COLO668 (cell line): ENCODE results near the gene CD69.

Experiments
- DNase-seq: peaks from one replicate; lab custom pipeline; 2025; ENCODE audit not compliant: unreplicated experiment; lab: John Stamatoyannopoulos, UW

Gene CD69

DNA sequence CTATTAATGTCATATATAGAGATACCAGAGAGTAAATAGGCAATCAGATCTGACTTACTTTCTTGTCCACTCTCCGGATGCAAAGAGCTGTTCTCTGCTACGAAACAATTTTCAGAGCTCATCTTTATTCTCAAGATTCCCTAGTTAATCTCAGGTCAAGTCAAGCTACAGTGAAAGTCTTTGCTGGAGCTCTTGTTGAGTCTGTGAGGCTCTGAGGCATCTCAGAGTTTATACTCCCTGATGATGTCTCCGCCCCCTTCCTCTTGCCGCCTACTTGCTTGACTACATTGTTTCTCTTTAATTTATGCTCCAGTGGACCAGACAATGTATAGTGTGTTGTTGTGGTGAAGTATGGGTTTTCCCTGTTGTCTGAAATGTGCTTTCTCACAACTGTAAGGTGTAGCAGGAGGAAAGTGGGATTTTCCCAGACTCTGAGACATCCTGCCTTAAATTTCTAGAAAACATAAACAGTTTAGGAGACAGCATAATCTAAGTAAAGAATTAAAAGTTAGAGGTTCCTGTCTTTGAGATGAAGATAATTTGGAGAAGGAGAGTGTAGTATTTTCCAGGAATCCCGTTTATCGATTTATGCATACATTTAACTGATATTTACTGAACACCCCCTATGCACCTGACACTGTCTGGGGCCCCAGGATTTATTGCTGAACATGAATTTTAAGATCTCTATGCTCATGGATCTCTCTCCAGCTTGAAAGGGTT is at the start of gene CD69:
CD69 (minus strand) TSS at position 203 of the 720 bp plus-strand sequence; CDS start at position 122, 81 bp downstream.
- no peak for DNase-seq

GRCh38 chr12:9809866-9810265 is 49.2 kb upstream of the CD69 start:
- DNase-seq = no peak

DNA sequence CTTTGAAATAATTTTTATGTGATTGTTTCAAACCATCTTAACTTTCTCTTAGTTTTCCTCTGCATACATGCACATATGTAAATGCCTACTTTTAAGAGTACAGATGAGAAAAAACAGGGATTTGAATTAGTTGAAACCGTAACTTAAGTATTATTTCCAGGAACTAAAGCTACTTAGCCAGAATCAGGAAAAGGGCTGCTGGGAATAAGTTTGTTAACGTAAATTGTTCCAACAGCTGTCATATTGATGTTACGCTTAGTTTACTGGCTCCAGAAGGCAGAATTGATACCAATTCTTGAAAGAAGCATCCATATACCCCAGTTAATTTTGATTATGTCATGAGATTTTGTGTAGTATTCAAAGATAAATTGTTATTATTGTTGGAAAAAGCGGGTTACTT is 48.6 kb upstream of the CD69 start:
- DNase-seq = no peak

- DNase-seq = no peak
These were observed 47.8 kb upstream of the CD69 start for GRCh38 chr12:9808504-9808903.

DNA sequence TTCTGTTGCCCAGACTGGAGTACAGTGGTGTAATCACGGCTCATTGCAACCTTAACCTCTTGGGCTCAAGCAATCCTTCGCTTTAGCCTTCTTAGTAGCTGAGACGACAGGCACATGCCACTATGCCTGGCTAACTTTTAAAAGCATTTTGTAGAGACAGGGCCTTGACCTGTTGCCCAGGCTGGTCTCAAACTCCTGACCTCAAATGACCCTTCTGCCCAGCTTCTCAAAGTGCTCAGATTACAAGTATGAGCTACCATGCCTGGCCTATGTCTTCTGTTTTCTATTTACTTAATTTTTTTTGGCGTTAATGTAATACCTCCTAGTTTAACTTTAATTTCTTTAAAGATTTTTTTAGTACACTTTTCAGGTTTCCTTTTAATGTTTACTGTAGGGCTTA is 46.0 kb upstream of the CD69 start:
- DNase-seq = no peak

GRCh38 chr12:9805883-9806282 is 45.2 kb upstream of the CD69 start:
- no peak for DNase-seq

DNA sequence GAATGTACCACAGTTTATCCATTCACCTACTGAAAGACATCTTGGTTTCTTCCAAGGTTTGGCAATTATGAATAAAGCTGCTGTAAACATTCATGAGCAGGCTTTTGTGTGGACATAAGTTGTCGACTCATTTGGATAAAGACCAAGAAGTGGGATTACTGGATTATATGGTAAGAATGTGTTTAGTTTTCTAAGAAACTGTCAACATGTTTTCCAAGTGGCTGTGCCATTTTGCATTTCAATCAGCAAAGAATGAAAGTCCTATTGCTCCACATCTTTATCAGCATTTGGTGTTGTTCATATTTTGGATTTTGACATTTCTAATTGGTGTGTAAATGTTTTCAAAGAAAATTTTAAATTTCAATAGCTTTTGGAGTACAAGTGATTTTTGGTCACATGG is 39.3 kb upstream of the CD69 start:
- no peak for DNase-seq

DNA sequence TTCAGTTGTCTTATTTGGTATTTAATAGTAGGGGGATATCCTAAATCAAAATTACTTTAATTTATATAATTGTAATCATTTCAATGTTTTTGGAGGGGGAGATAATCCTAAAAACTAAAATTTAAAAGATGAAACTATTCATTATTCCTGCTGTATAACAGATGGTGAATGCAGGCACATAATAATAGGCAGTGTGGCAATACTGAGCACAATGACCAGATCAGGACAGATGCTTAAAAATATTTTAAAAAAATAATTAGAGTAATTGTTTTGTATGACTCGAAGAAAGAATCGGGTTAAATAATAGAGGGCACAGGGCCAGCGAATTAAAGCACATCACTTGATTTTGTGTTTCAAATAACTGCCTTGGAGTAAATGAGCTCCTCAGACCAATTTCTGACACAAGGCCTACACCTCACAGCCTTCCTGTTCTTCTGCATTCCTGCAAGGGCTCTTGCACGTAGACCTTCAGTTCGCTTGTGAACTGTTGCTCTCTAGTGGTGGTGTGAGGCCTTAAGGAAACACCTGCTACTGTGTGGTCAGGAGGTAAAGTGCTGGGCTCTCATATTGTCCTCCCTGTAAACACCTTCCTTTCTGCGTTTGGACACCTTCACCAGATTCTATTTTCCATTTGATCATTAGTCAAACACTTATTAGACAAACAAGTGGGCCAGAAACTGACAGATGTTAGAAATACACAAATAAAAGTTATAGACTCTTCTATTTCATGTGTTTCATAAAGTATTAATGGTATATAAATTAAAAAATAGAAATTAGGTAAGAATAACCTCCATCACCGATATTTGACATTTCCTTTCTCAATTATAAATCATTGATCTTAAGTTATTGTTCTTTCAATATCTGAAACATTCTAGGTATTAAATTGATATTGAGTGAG is 37.3 kb upstream of the CD69 start:
- DNase-seq = no peak

DNA sequence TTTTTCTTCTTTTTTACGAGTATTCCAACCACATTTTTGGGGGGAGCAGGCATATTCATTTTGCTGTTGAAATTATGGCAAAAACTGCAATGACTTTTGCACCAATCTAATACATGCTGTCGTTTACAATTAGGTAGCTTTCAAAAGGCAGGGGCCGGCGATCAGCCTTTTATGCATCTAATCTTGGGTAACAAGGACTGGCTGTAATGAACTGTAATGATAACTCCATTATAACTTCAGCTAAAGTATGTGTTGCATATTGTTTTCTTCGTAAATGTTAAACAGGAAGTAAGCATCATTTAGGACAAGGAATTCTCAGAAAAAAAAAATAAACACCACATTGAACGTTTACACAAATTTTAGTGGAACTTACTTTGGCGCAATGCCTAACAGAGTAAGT is 36.3 kb upstream of the CD69 start:
- no peak for DNase-seq

DNA sequence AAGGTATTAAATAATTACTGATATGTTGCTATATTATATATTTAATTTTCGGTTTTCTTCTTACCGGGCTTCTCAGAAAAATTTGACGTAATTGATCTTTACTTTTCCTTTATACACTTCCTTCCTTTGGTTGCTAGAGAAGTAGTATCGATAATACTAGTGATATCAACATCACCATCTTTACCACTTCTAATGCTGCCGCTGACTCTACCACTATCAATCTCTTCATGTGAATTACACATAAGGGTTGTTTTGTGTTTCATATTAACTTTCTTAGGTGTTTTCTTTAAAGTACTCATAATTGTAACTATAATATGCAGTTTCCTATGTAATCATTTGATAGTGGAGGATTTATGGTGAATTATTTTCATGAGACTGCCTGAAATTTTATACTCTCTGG is 35.6 kb upstream of the CD69 start:
- DNase-seq = no peak

DNA sequence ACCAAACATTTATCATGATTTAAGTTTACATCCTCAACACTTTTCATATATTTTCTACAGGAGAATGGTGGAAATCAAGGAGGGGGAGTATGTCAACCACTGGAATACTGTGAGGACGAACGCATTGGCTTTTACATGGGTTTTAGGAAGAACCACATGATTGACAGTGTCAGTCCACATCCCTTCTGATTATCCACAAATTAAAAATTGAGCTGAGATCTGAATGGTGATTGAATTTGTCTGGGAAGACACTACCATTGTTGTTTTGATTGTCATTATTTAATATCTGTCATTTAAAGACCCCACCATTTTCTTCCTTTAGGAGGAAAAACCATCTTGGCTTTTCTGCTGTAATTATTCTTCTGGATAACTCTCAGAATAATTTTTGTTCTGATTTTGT is 35.2 kb upstream of the CD69 start:
- no peak for DNase-seq

- DNase-seq = no peak
These were observed 33.9 kb upstream of the CD69 start for GRCh38 chr12:9794484-9795093.

DNA sequence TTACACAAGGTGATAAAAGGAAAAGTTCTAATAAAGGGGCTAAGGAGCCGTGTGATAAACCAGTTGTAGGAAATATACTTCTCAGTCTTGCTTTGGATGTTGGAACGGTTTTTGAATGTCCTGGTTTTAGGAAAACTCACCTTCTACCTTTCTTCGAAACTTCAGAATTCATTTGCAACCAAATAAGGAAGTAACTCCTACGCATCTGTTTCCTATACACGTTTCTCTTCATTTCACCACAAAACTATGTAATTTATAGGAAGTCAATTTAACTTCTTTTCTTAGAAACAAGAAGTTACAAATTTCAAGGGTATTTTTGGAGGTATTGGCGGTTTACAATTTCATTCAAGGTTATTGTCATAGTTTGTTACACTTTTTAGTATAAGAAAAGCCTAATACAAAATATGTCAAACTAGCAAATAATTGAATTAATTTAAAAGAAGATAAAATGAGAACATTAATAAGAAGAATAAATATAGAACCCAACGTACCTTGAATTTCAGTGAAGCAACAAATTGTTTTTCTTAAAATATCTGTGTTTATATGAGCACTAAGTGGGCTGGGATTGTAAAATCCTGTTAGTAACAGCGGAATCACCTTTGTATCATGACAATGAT is 33.2 kb upstream of the CD69 start:
- DNase-seq = no peak

DNA sequence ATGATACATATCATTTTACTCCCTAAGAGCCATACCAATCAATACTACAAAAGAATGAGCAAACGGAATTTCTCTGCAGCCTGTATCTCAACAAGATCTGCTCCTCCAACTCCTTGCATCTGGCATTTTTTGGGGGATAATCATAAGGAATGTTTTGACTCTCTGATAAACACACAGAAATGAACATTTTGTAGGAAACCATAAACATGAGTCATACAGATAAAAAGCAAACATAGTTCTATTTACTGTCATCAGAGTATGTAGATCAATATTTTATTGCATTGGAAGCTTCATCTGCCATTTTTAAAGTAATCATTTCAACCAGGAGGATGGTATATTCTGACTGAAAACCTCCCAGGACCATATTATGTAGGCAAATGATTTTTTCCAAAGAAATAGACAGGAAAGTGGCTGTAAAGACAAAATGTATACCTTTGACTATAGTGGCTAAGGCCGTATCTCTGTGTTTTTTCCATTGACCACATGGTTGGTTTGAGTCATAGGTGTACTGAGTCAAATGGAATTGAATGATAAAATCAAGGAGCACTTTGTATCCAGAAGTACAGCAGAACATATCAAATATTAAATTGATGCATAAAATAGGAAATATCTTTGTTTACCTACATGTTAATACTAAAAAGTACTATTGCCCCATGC is 32.4 kb upstream of the CD69 start:
- DNase-seq = no peak

- DNase-seq = no peak
These were observed 31.6 kb upstream of the CD69 start for GRCh38 chr12:9792185-9792900.

DNA sequence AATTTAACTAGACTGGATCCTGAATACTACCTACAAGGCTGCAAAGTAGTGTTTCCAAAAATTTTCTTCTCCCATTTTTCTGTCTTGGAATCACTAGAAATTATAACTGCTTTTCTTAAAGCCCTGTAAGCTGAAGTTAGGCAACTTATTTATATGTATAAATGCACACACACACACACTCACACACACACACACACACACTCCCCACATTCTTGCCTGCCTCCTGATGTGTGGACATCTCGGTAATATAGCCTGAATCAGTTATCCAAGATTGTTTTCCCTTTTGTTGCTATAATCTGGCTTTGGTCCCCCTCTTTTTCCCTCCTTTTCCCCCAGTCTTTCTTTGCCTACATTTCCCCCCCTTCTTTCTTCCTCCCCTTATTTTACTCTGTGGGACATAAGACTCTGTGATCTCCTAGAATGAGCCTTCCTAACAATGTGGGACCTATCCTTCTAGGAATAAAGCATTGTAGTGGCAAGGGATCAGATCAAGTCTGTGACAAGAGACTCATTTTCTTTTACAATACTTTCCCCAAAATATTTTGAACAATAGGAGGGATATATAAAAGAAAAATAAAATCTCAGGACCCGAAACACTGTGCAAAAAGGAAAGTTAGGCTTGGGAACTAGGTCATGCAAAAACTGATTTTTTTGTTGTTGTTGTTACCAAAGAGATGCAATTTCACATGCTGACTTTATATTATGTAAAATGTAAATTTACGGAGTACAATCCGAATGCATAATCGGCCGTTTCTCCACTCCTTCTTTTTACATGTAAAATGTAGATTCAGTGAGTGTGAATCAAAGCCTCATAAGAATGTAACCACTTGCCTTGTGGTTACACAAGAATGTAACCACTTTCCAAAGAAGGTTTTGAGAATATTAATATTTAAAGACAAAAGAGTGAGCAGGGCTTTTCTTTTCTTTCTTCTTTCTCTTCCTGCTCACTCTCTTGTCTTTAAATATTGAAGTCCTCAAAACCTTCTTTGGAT is 26.3 kb upstream of the CD69 start:
- no peak for DNase-seq

GRCh38 chr12:9784816-9785215 is 24.1 kb upstream of the CD69 start:
- no peak for DNase-seq

GRCh38 chr12:9784326-9784725 is 23.6 kb upstream of the CD69 start:
- DNase-seq = no peak
